HG02759 (cell line): ENCODE measurements around the gene NEK7.
"Not testable (repeated sequence)": the region's sequence is repeated elsewhere in the genome, so short reads cannot be mapped to it uniquely, and the experiment has no call there.

Experiments
- ATAC-seq: cut with Tn5 transposase; IDR thresholded peaks from one replicate; pipeline ENCODE4 v1.9.1; 2021; ENCODE audit warnings: mild to moderate bottlenecking, moderate library complexity; ENCODE audit not compliant: unreplicated experiment

Gene NEK7

DNA sequence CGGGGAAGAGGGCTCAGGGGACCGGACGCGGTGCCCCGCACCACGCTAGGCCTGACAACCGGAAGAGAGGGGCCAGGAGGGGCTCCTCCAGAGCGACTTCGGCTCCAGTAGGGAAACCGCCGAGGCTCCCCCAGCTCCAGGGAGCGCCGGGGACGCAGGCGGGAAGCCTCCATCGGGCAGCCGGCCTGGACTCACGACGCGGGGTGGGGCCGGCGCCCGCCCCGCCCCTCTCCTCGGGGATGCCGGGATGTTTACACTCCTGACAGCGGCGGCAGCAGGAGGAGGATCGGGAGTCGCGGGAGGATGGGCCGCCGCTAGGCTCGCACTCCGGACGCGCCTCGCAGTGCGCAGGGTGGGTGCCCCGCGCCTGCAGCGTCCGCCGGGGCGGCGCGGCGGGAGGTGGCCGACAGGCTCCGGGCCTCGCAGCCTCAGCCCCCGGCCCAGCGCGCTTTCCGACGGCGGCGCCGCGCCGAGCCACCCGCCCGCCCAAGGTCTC is at the start of gene NEK7:
TSS of gene NEK7 (plus strand) at position 254 of the 496 bp plus-strand sequence. CDS start 75,583 bp downstream, outside the sequence.
- ATAC-seq = peak; percentile 56

DNA sequence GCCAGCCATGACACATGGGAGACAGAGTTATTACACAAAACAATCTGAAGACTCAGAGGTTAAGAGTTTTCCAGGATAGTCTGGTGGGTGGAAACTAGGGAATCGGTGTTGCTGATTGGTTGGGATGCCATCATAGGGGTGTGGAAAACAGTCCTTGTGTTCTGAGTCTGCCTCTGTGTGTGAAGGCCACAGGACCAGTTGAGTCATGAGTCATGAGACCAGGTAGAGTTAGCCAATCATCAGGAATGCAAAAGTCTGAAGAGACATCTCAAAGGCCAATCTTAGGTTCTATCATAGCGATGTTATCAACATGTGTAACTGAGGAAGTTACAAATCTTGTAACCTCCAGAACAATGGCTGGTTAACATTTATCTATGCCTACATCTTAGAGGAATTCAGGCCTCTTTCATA is 49.7 kb upstream of the NEK7 start:
- ATAC-seq = no peak

DNA sequence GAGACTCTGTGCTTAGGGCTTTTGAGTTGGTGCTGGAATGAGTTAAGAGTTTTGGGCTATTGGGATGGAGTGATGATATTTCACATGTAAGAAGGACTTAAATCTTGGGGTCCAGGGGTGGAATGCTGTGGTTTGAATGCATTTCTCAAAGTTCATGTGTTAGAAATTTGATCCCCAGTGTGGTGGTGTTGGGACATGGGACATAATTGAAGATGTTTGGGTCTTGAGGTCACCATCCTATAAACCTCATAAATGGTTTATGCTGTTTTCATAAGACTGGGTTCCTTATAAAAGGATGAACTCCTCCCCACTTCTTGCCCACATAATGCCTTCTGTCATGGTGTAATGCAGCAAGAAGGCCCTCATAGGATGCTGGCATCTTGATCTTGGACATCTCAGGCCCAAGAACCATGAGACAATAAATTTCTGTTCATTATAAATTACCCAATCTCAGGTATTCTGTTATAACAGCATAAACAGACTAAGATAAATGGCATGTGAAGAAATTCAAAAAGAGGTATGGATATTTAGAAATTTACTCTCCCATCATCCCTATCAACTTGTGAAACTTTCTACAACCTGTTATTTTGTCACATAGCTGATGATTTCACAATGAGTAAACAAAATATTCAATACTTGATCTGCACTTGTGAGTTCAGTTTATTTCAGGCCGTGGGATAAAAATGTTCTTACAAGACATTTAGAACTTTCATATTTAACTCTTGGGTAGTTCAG is 48.0 kb upstream of the NEK7 start:
- ATAC-seq = no peak

DNA sequence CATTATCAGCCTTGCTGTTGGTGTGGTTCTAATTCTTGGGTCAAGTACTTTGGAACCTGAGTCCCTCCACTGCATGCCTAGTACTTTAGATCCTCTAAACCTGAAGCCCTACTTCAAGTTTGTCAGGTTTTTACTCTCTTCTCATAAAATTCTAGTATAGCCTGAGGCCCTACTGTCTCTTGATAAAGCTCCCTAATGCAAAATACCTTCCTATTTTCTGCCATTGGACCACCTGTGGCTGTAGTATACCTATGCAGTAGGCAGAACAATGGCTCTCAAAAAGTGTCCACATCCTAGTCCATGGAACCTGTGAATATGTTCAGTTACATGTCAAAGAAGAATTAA is 47.5 kb upstream of the NEK7 start:
- ATAC-seq = no peak

DNA sequence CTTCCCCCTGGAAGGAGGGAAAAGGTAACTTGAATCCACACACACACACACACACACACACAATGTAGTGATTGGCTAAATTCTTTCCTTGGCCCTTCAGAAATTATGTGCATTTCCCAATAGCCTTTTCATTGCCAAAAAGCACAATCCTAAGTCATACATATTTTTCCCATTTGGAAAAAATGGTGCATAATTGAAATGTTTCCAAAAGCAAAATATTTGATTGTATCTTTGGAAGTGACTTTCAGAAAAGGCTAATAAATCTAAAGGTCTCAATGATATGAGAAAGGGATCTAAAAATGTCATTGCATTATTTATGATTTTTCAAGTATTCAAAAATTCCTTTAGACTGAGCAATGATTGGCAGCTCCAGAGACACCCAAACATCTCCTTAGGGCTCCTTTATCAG is 43.5 kb upstream of the NEK7 start:
- ATAC-seq = no peak

DNA sequence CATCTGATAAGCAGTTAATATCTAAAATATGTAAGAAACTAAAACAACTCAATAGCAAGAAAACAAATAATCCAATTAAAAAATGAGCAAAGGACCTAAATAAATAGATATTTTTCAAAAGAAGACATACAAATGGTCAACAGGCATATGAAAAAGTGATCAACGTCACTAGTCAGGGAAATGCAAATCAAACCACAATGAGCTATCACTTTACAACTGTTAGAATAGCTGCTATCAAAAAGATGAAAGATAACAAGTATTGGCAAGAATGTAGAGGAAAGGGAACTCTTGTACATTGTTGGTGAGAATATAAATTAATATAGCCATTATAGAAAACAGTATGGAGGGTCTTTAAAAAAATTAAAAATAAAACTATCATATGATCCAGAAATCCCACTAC is 40.7 kb upstream of the NEK7 start:
- no peak for ATAC-seq

DNA sequence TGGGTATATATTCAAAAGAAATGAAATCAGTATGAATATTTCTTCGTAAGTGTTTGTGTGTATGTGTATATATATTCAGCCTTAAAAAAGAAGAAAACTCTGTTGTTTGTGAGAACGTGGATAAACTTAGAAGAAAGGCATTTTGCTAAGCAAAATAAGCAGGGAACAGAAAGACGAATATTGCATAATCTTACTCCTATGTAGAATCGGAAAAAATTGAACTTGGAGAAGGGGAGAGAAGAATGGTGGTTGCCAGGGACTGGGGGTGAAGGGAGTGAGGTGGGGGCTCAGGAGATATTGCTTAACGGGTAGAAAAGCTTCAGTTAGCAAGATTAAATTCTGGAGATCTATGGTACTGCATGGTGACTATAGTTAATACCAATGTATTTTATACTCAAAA is 40.3 kb upstream of the NEK7 start:
- no peak for ATAC-seq

DNA sequence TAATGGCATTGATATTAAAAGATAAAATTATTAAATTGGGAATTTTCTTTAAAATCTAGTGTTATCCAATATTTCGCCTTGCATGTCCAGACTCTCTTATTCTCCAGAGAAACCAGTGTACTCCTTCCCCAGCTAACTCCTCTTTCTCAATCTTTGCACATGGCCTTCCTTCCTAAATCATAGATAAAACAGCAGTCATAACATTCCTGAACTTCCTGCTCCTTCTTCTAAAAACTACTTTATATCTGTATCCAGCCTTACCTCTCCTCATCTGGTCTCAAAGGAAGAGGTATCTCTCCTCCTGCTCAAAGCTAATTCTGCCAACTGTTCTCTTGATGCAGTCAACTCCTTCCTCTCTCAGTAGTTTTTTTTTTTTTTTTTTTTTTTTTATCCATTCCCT is 39.5 kb upstream of the NEK7 start:
- no peak for ATAC-seq

DNA sequence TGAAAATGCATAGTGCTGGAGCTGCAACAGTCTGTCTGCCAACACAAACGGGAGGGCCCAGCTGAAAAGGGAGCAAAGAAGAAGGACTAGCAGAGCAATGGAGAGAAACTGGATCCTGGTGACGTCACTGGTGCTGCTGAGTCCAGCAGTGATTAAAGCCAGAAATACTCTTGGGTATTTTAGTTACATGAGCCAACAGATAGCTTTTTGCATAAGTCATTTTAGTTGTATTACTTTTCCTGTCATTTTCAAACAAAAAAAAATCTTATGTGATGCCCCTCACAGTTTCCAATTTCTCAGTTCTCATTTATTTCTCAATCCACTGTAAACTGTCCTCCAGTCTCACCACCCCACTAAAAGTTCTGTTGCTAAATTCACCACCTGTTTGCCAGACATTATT is 38.7 kb upstream of the NEK7 start:
- ATAC-seq = no peak

DNA sequence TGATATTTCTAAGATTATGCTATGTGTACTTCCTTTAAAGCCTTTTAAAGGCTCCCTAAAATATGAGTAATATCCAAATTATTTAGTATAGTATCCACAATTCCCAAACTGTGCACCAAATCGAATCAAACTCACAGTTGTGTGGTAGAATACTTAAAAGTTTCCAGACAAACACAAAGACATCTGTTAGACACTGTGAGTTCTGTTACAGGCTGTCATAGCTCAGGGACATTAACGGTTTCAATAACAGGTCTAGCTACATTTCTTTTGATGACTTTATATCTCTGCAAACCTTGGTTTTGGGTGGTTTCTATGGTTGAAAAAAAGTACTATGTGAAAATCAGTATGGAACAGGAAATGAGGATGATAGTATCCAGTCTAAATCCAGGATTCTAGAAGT is 36.9 kb upstream of the NEK7 start:
- no peak for ATAC-seq

DNA sequence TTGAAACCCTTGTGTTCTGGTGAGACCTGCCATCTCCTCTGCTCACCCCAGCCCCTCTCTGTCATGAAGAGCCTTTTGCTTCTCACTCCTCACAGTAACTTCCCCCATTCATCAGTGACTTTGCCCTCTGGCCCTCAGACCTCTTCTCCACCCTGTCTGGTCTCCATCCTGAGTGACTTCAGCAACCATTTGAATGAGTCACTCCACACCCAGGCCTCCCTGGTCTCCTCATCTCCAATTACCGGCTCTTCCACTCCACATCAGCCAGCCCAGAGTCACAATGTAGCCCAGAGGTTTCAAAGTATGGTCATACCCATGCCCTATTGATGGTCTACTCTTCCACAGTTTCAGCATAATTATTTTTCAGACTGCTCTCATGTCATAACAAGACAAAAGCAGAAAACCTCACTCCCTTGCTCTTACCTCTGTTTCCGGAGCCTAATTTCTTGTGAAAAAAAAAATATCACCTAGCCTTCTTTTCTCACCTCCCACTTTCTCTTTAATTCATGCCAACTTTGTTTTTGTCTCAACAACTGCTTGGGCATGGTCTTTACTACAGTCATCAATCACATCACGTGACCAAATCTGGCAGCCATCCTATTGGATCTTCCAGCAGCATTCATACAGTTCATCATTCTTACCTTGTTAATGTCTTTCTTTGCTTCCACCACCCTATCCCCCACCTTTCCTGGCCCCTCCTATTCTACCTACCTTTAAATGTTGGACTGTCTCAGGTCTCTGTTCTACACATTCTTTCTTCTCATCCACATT is 35.6 kb upstream of the NEK7 start:
- no peak for ATAC-seq

DNA sequence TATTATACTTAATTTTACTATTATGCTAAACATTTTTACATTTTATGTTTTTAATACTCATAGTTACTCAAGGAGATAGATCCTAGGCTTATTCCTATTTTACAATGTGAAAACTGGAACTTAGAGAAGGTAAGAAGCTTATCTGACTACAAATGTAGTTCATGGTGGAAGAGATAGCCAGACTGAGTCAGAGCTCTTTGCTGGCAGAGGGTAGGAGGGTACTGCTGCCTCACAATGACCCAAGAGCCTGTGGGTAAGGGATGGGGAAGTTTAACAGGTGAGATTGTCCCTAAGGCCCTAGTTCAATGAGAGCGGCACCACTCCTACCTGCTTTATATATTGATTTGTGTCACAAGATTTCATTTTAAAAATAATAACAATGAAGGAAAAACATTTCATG is 34.1 kb upstream of the NEK7 start:
- no peak for ATAC-seq

DNA sequence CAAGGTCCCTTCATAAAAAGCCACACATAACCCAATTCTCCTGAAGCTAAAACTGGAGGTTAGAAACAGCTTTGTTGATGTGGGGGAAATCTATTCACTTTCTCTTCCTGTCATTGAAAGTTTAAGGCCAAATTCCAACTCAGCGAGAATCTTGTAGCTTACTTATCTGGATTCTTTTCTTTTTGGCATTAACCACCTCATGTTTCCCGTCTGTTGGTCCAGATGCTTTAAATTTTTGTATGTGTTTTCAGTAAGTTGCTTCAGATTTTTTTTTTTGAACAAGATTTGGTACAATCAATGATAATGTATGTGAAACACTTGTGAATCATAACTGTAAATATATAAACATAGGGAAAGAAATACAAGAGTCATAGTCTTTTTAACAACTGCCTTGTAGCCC is 33.7 kb upstream of the NEK7 start:
- ATAC-seq = no peak

DNA sequence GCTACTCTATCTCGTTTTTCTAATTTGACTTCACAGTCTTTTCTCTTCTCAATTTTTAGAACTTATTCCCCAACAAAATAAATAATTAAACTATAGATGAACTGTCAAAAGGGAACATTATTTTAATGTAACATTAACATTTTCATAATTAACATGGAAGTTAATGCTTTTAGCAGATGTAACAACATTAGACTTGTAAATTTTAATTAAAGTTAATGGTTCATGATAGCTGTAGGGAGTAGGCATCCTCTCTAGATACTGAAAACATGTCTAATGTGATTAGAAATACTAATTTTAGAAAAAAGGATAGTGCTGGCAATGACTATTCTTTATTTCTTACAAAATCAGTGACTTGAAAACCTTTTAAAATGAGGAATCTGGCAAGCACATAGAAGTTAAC is 32.1 kb upstream of the NEK7 start:
- no peak for ATAC-seq

DNA sequence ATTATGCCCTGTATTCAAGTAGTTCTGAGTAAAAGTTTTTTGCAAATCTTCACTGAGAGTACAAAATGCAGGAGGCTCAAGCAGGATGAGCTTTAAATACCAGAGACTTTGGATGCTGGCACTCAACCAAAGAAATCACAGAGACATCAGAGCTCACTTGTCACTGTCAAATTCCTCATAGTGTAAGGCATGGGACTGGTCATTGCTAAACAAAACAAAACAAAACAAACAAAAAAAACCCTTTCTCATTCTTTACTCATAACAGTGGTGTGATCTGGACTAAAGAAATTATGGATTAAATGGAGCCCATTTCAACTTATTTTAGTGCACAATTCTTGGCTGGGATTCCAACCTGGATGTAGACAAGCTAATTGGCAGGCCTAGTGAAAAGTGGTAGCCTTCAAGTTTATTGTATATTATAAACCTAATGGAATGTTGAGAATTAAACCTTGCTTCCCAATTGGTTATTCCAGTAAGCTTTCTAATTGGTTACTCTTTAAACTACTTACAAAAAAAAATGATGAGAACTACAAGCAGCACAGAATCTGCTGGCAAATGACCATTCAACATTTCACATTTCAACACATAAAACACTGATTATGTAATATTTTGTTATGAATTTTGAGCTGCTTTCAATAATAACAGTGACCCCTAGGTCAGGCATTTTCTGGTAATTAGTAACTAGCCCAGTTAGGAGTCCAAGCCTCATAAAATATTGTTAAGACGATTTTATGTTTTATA is 30.6 kb upstream of the NEK7 start:
- ATAC-seq = no peak

DNA sequence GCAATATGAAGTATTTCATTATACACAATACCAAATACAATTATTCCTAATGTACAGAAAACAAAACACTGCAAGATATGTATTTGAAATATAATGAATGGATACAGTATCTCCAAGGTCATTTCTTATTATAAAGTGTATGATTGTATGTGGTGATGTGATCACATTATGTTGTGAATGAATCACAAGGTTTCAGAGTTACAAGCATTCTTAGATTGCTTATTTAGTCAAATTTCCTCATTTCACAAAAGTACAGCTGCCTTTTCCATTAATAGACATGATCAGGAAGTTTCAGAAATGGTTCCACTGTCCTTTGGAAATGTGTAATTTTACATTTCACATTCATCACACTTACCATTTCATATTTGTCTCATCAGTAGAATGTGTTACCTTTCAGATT is 28.3 kb upstream of the NEK7 start:
- ATAC-seq = no peak

DNA sequence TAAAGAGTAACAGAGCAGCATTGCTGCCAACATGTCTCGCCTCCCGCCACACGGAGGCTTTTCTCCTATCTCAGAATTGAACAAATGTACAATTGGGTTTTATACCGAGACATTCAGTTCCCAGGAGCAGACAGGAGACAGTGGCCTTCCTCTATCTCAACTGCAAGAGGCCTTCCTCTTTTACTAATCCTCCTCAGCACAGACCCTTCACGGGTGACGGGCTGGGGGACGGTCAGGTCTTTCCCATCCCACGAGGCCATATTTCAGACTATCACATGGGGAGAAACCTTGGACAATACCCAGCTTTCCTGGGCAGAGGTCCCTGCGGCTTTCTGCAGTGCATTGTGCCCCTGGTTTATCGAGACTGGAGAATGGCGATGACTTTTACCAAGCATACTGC is 26.7 kb upstream of the NEK7 start:
- ATAC-seq = not testable (repeated sequence)

DNA sequence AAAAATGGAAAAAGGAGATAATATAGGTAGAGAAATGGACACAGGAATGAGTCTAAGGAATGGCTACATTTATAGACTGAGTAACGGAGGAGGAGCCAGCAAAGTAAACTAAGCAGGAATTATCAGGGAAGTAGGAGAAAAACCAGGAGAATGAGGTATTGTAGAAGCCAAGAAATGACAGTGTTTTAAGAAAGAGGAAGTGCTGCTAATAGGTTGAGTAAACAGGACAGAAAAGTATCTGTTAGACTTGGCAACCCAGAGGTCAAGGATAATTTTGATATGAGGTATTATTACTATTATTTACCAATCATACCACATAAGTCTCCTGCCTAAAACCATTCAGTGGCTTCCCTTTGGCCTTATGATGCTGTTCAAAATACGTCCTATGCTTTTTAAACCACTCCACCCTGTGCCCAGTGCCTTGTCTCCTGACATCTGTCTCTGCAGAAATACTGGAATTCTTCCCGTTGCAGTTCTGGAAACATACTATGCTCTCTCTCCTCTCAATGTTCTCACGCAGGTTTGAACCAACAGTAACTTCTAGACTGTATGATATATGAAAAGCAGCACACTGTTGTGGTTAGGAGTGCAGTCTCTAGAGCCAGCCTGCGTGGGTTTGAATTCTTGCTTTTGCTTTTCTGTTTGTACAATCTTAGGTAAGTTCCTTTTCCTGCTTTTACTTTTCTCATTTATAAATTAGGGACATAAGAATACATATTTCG is 24.6 kb upstream of the NEK7 start:
- peak; percentile 75 for ATAC-seq

DNA sequence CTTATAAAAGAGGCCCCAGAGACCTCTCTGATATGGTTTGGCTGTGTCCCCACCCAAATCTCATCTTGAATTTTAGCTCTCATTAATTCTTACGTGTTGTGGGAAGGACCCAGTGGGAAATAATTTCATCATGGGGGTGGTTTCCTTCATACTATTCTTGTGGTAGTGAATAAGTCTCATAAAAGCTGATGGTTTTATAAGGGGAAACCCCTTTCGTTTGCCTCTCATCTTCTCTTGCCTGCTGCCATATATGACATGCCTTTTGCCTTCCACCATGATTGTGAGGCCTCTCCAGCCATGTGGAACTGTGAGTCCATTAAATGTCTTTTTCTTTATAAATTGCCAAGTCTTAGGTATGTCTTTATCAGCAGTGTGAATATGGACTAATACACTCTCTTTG is 22.5 kb upstream of the NEK7 start:
- ATAC-seq = no peak

DNA sequence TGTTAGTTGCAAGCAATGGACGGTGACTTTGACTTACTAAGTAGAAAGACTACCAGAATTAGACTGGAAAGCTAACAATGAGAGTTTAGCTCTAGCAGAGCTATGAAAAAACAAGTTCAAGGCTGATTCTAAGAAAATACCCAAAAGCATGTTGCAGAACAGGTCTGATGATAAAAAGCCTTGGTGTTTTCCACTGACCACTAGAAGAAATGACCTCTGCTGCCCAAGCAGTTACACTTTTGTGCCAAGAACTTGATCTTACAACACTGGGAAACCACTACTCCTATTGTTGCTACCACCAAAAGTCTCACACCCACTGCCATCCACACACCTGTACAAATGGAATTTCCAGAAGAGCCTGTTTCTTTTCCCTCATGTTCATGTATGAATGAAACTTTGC is 21.4 kb upstream of the NEK7 start:
- ATAC-seq = no peak
